ENCODE results near the gene MED10. TPM values are rescaled to one million over a fixed set of nuclear protein-coding genes. Genes with fewer than 3 reads are reported as not detected.
A peak's percentile ranks its signal among the peaks of the same experiment; 100 is the strongest.

MED10 gene
- total RNA-seq, 1 experiment from 2014 or later = 81.8 TPM

- no peak for DNase-seq
- BruUV-seq (replicated peaks) = no TSS peak
- Histone ChIP-seq H3K27ac (no peak overlapping the region), H3F3A (ENCODE audit: insufficient read depth, low read depth) (no peaks in the 10 kb centered on the region), H3K9me3 (ENCODE audit: insufficient read depth, low read depth) (peaks cover 7% of the 10 kb centered on the region; the same call in 1 of the 2 replicates), H3K4me3 (no peak overlapping the region), H3K36me3 (ENCODE audit: low read depth) (no peaks in the 10 kb centered on the region), H3K4me1 (replicated peaks; ENCODE audit: insufficient read depth) (no peaks in the 10 kb centered on the region), H3K27me3 (ENCODE audit: insufficient read depth, low read depth) (peaks cover 57% of the 10 kb centered on the region), H4K20me1 (ENCODE audit: insufficient read depth) (no peaks in the 10 kb centered on the region), H3K9me2 (ENCODE audit: insufficient read depth) (no peaks in the 10 kb centered on the region), H3K4me2 (no peak overlapping the region), H2AFZ (no peak overlapping the region), H3K79me2 (ENCODE audit: low read depth) (no peaks in the 10 kb centered on the region)
- TF ChIP-seq EZH2 (IDR thresholded peaks at IDR 0.05; ENCODE audit: low read depth) (no peak), CTCF (conservative IDR thresholded peaks at IDR 0.05) (no peak)
- ChIA-PET POLR2A (ENCODE audit: unreplicated experiment) (no interaction called here), CTCF (no interaction called here)
- intact Hi-C loops (cut with micrococcal nuclease; ENCODE audit: unreplicated experiment) = no loop called here
Observed at GRCh38 chr5:6333182-6333905, 45.0 kb downstream of the MED10 start.

- Histone ChIP-seq H3K4me1 (replicated peaks; ENCODE audit: insufficient read depth) (no peaks in the 10 kb centered on the region), H3K4me3 (no peak overlapping the region), H3K9me2 (ENCODE audit: insufficient read depth) (no peaks in the 10 kb centered on the region), H3K27ac (no peak overlapping the region), H2AFZ (no peak overlapping the region), H3K9me3 (ENCODE audit: insufficient read depth, low read depth) (peaks cover 7% of the 10 kb centered on the region; the same call in 1 of the 2 replicates), H4K20me1 (ENCODE audit: insufficient read depth) (no peaks in the 10 kb centered on the region), H3K36me3 (ENCODE audit: low read depth) (no peaks in the 10 kb centered on the region), H3K79me2 (ENCODE audit: low read depth) (no peaks in the 10 kb centered on the region), H3K4me2 (no peak overlapping the region), H3K27me3 (ENCODE audit: insufficient read depth, low read depth) (peaks cover 48% of the 10 kb centered on the region), H3F3A (ENCODE audit: insufficient read depth, low read depth) (no peaks in the 10 kb centered on the region)
- ChIA-PET CTCF (no interaction called here), POLR2A (ENCODE audit: unreplicated experiment) (interaction anchor here (0.6 kb wide), 1 partner anchor 385 kb away, joined by 4 read pairs; the partner anchor contains the start of gene TENT4A)
- peak; percentile 58 to 63 for DNase-seq
- no TSS peak for BruUV-seq (replicated peaks)
- TF ChIP-seq EZH2 (IDR thresholded peaks at IDR 0.05; ENCODE audit: low read depth) = no peak
- intact Hi-C loops (cut with micrococcal nuclease; ENCODE audit: unreplicated experiment) = no loop called here
Observed at GRCh38 chr5:6328173-6328572, 50.2 kb downstream of the MED10 start.

GRCh38 chr5:6326776-6327175, 51.6 kb downstream of the MED10 start:
- no peaks in the 10 kb centered on the region for H3K9me2 ChIP-seq (ENCODE audit: insufficient read depth)
- no peak for DNase-seq
- no peaks in the 10 kb centered on the region for H3F3A ChIP-seq (ENCODE audit: insufficient read depth, low read depth)
- intact Hi-C loops (cut with micrococcal nuclease; ENCODE audit: unreplicated experiment) = no loop called here
- POLR2A ChIA-PET (ENCODE audit: unreplicated experiment) = no interaction called here
- CTCF ChIA-PET = no interaction called here
- peaks cover 46% of the 10 kb centered on the region for H3K27me3 ChIP-seq (ENCODE audit: insufficient read depth, low read depth)
- H3K9me3 ChIP-seq (ENCODE audit: insufficient read depth, low read depth) = peaks cover 7% of the 10 kb centered on the region; the same call in 1 of the 2 replicates
- no peak overlapping the region for H3K4me3 ChIP-seq
- no peaks in the 10 kb centered on the region for H3K79me2 ChIP-seq (ENCODE audit: low read depth)
- no peaks in the 10 kb centered on the region for H4K20me1 ChIP-seq (ENCODE audit: insufficient read depth)
- TF ChIP-seq CTCF (conservative IDR thresholded peaks at IDR 0.05) (no peak), EZH2 (IDR thresholded peaks at IDR 0.05; ENCODE audit: low read depth) (no peak)
- BruUV-seq (replicated peaks) = no TSS peak
- H3K4me2 ChIP-seq = no peak overlapping the region
- H3K27ac ChIP-seq = no peak overlapping the region
- no peak overlapping the region for H2AFZ ChIP-seq
- no peaks in the 10 kb centered on the region for H3K36me3 ChIP-seq (ENCODE audit: low read depth)
- H3K4me1 ChIP-seq (replicated peaks; ENCODE audit: insufficient read depth) = no peaks in the 10 kb centered on the region

Measured in PC-9 (cell line).